ENCODE measurements around the gene FPGS.

GRCh38 chr9:127822108-127822507 is 19.4 kb downstream of the FPGS start:
- TF ChIP-seq ATF3 (IDR thresholded peaks at IDR 0.05) (no peak), CTCF (IDR thresholded peaks at IDR 0.05 in 2 of 3, conservative IDR thresholded peaks at IDR 0.05 in 1 of 3; ENCODE audit: borderline replicate concordance in 1 of 3, insufficient read depth in 1 of 3, low read depth in 2 of 3, low read length in 2 of 3) (no peak), POLR2A (IDR thresholded peaks at IDR 0.05; ENCODE audit: borderline replicate concordance, extremely low read depth, insufficient read depth, insufficient read length) (no peak), EZH2phosphoT487 (IDR thresholded peaks at IDR 0.05; ENCODE audit: borderline replicate concordance) (no peak), SRF (IDR thresholded peaks at IDR 0.05; ENCODE audit: low read depth) (no peak), REST (IDR thresholded peaks at IDR 0.05; ENCODE audit: low read depth) (no peak)
- TF ChIP-seq, protein P1, sequence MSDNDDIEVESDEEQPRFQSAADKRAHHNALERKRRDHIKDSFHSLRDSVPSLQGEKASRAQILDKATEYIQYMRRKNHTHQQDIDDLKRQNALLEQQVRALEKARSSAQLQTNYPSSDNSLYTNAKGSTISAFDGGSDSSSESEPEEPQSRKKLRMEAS (IDR thresholded peaks at IDR 0.05), result no peak
